CD14-positive monocyte (primary cell): ENCODE results near the gene EHD3. TPM values are rescaled to one million over a fixed set of nuclear protein-coding genes. Genes with fewer than 3 reads are reported as not detected.

Experiments used
- DNase-seq, 3 donors: peaks; one replicate each; pipeline ENCODE4 v3.0.0-alpha.2; 2011 to 2022
- H2AFZ ChIP-seq: 2 replicates; pipeline ENCODE4 v1.6.0; 2012; ENCODE audit warnings: mild to moderate bottlenecking, low read depth, low read length, inconsistent platforms; ENCODE audit not compliant: insufficient read depth, poor library complexity, severe bottlenecking
- H3K27ac ChIP-seq, 2 donors: 1 replicate in 1 of 2; 2 replicates in 1 of 2; pipeline ENCODE4 v1.5.1; 2012 to 2013; ENCODE audit warnings: low read length in 2 of 2, control low read depth in 1 of 2, inconsistent platforms in 1 of 2, low read depth in 1 of 2, mild to moderate bottlenecking in 1 of 2
- H3K27me3 ChIP-seq, 2 donors: one replicate each; pipeline versions ENCODE4 v1.6.0 to v1.6.1; 2011 to 2013; ENCODE audit warnings: low read length in 2 of 2; ENCODE audit not compliant: control insufficient read depth in 2 of 2, insufficient read depth in 2 of 2
- H3K36me3 ChIP-seq, 2 donors: replicated peaks in 1 of 2; 1 replicate in 1 of 2; 2 replicates in 1 of 2; pipeline versions ENCODE4 v1.5.1 to v1.6.1; 2012 to 2013; ENCODE audit warnings: low read length in 2 of 2, control low read depth in 1 of 2, inconsistent platforms in 1 of 2, mild to moderate bottlenecking in 1 of 2; ENCODE audit not compliant: insufficient read depth in 2 of 2, control insufficient read depth in 1 of 2
- H3K4me1 ChIP-seq, 2 donors: 1 replicate in 1 of 2; 2 replicates in 1 of 2; pipeline versions ENCODE4 v1.5.1 to v1.6.1; 2012 to 2013; ENCODE audit warnings: low read length in 2 of 2, control low read depth in 1 of 2, inconsistent platforms in 1 of 2, mild to moderate bottlenecking in 1 of 2, moderate library complexity in 1 of 2; ENCODE audit not compliant: insufficient read depth in 2 of 2, control insufficient read depth in 1 of 2
- H3K4me2 ChIP-seq: replicated peaks from 2 replicates; pipeline ENCODE3; 2012; ENCODE audit warnings: low read length, moderate library complexity, mild to moderate bottlenecking; ENCODE audit not compliant: poor library complexity, severe bottlenecking; ENCODE audit errors: extremely low read depth
- H3K4me3 ChIP-seq, 3 experiments: fragments of 200-600 bp in 1 of 3; sonication (generic) in 1 of 3; replicated peaks in 1 of 3; 1 replicate in 2 of 3; 2 replicates in 1 of 3; pipeline ENCODE4 v1.5.1; 2011 to 2013; ENCODE audit warnings: low read length in 3 of 3, mild to moderate bottlenecking in 3 of 3, control low read depth in 2 of 3, low read depth in 2 of 3, inconsistent platforms in 1 of 3, moderate library complexity in 1 of 3
- H3K79me2 ChIP-seq: 2 replicates; pipeline ENCODE4 v1.6.0; 2012; ENCODE audit warnings: mild to moderate bottlenecking, control low read depth, inconsistent platforms, low read length, moderate library complexity; ENCODE audit not compliant: insufficient read depth
- H3K9ac ChIP-seq: 2 replicates; pipeline ENCODE4 v1.6.0; 2017; ENCODE audit warnings: low read length, mild to moderate bottlenecking; ENCODE audit not compliant: insufficient read depth, poor library complexity, severe bottlenecking
- H3K9me3 ChIP-seq, 2 donors: replicated peaks in 1 of 2; 1 replicate in 1 of 2; 2 replicates in 1 of 2; pipeline versions ENCODE4 v1.5.1 to v1.6.1; 2012 to 2013; ENCODE audit warnings: low read length in 2 of 2, control low read depth in 1 of 2; ENCODE audit not compliant: control insufficient read depth in 1 of 2, insufficient read depth in 1 of 2
- H4K20me1 ChIP-seq: 2 replicates; pipeline ENCODE4 v1.6.0; 2012; ENCODE audit warnings: mild to moderate bottlenecking, low read length, control low read depth, moderate library complexity; ENCODE audit not compliant: insufficient read depth
- H3K27ac Mint-ChIP-seq, 7 donors: one replicate each; pipeline ENCODE4 v1.8.0; 2020; ENCODE audit warnings: mild to moderate bottlenecking in 7 of 7, mixed read lengths in 7 of 7, moderate library complexity in 6 of 7, inconsistent platforms in 2 of 7
- H3K27me3 Mint-ChIP-seq, 3 donors: one replicate each; pipeline ENCODE4 v1.8.0; 2021 to 2022; ENCODE audit warnings: low read depth in 3 of 3, mild to moderate bottlenecking in 3 of 3, mixed read lengths in 3 of 3, moderate library complexity in 3 of 3, inconsistent platforms in 1 of 3
- H3K36me3 Mint-ChIP-seq, 2 donors: one replicate each; pipeline ENCODE4 v1.8.0; 2020; ENCODE audit warnings: mixed read lengths in 2 of 2, inconsistent platforms in 1 of 2, mild to moderate bottlenecking in 1 of 2
- H3K4me1 Mint-ChIP-seq: one replicate; pipeline ENCODE4 v1.8.0; 2020; ENCODE audit warnings: mild to moderate bottlenecking, mixed read lengths
- H3K4me3 Mint-ChIP-seq, 2 donors: one replicate each; pipeline ENCODE4 v1.8.0; 2020; ENCODE audit warnings: mild to moderate bottlenecking in 2 of 2, mixed read lengths in 2 of 2, moderate library complexity in 1 of 2
- H3K9me3 Mint-ChIP-seq, 7 donors: one replicate each; pipeline ENCODE4 v1.8.0; 2020 to 2022; ENCODE audit warnings: mixed read lengths in 7 of 7, mild to moderate bottlenecking in 6 of 7, moderate library complexity in 6 of 7, inconsistent platforms in 2 of 7
- CTCF ChIP-seq: fragments of 200-600 bp; IDR thresholded peaks from one replicate; pipeline ENCODE4 v1.8.0; 2022; ENCODE audit warnings: antibody characterized with exemption, mild to moderate bottlenecking
- WGBS: methylation state at CpG from one replicate; pipeline ENCODE4 v1.1.5; 2013; ENCODE audit warnings: missing lambda C conversion rate; ENCODE audit not compliant: insufficient coverage; 5-methylcytosine and 5-hydroxymethylcytosine counted together
- intact Hi-C, 2 donors: fragments of 100-400 bp; cut with micrococcal nuclease; formaldehyde crosslinking; loops; one replicate each; pipeline versions ENCODE4 v1.15.0 to v1.15.1; 2023
- polyA plus RNA-seq, 3 donors: library from polyadenylated mRNA; depleted of rRNA in 1 of 3; unstranded in 2 of 3; stranded (reverse) in 1 of 3; fragments of 300-500 nt in 2 of 3; fragments of >200 nt in 1 of 3; fragmentation: Illumina TruSeq in 2 of 3; gene quantifications; 1 replicate in 2 of 3; 2 replicates in 1 of 3; pipeline ENCODE4 v1.2.3, GENCODE V29; 2012 to 2021

The EHD3 gene
- polyA plus RNA-seq, 3 donors, result 1.1 to 1.5 (median 1.4) TPM

GRCh38 chr2:31314761-31315160 lies 80.8 kb downstream of the EHD3 start:
- no peaks in the 10 kb centered on the region for H4K20me1 ChIP-seq
- H3K79me2 ChIP-seq, result no peaks in the 10 kb centered on the region
- no peak overlapping the region for H2AFZ ChIP-seq
- Mint-ChIP-seq H3K27ac (peak overlapping the region in 1 of 7 donors; percentile 17), H3K36me3 (no peaks in the 10 kb centered on the region), H3K9me3 (peaks cover 0 to 7% (median 0%) of the 10 kb centered on the region in 7 donors), H3K4me1 (peaks cover 30% of the 10 kb centered on the region), H3K4me3 (no peak overlapping the region), H3K27me3 (peaks cover 0 to 2% (median 0%) of the 10 kb centered on the region in 3 donors)
- H3K36me3 ChIP-seq, result no peaks in the 10 kb centered on the region
- H3K4me2 ChIP-seq, result no peak overlapping the region
- no peak overlapping the region for H3K9ac ChIP-seq
- WGBS, result 80% methylated on average over 1 of the region's 2 CpGs
- no peaks in the 10 kb centered on the region for H3K27me3 ChIP-seq
- TF ChIP-seq CTCF, result no peak
- H3K27ac ChIP-seq, result no peak overlapping the region
- H3K9me3 ChIP-seq, result no peaks in the 10 kb centered on the region
- H3K4me3 ChIP-seq, result no peak overlapping the region
- DNase-seq, result no peak
- intact Hi-C loops, result no loop called here
- H3K4me1 ChIP-seq, result peaks cover 25 to 27% of the 10 kb centered on the region in 2 donors

GRCh38 chr2:31317396-31317795 lies 83.4 kb downstream of the EHD3 start:
- no peak for TF ChIP-seq CTCF
- no peak overlapping the region for H3K9ac ChIP-seq
- peaks cover 36 to 41% of the 10 kb centered on the region in 2 donors for H3K4me1 ChIP-seq
- intact Hi-C loops, result no loop called here
- H3K27ac ChIP-seq, result no peak overlapping the region
- no peaks in the 10 kb centered on the region for H3K36me3 Mint-ChIP-seq
- peak overlapping the region in 4 of 7 donors; percentile 4 to 68 (median 25) for H3K27ac Mint-ChIP-seq
- no peak overlapping the region for H3K4me3 ChIP-seq
- H3K9me3 Mint-ChIP-seq, result no peaks in the 10 kb centered on the region
- peaks cover 43% of the 10 kb centered on the region for H3K4me1 Mint-ChIP-seq
- H3K27me3 ChIP-seq, result no peaks in the 10 kb centered on the region
- WGBS, result 57% methylated on average over 3 of the region's 3 CpGs
- H3K27me3 Mint-ChIP-seq, result no peaks in the 10 kb centered on the region
- H3K9me3 ChIP-seq, result no peaks in the 10 kb centered on the region
- H3K36me3 ChIP-seq, result no peaks in the 10 kb centered on the region
- H3K4me2 ChIP-seq, result no peak overlapping the region
- H3K79me2 ChIP-seq, result no peaks in the 10 kb centered on the region
- no peaks in the 10 kb centered on the region for H4K20me1 ChIP-seq
- no peak overlapping the region for H3K4me3 Mint-ChIP-seq
- no peak overlapping the region for H2AFZ ChIP-seq
- DNase-seq, result no peak
